ENCODE results near the gene ACTR5. TPM values are rescaled to one million over a fixed set of nuclear protein-coding genes. Genes with fewer than 3 reads are reported as not detected.

The ACTR5 gene
- polyA plus RNA-seq, 1 donor from 2014 or later, result 23.3 TPM

DNA sequence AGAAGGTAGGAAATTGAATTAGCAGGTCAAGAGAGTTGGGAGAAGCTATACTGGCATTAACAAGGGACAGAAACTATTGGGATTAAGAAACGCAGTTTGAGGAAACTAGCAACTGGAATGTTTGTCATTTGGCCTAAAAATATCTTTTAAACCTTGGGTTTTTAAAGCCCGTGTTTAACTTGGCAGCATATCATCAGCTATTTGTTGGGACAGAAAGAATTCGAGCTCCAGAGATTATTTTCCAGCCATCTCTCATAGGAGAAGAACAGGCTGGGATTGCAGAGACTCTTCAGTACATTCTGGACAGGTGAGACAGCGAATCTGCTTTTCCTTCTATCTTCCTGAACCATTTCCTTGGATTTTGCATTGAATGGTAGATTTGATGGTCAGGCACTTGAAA, 17.8 kb downstream of the ACTR5 start:
- Histone ChIP-seq H3K27me3 (ENCODE audit: insufficient read depth, low read depth, low read length) (no peaks in the 10 kb centered on the region), H3K79me2 (replicated peaks; ENCODE audit: insufficient read depth, low read length) (no peaks in the 10 kb centered on the region), H3K9me2 (ENCODE audit: insufficient read depth, low read length) (no peaks in the 10 kb centered on the region), H3K4me2 (ENCODE audit: low read length) (no peak overlapping the region), H3K9me3 (ENCODE audit: low read length) (no peaks in the 10 kb centered on the region), H3K36me3 (ENCODE audit: insufficient read depth, low read length) (no peaks in the 10 kb centered on the region), H3F3A (ENCODE audit: insufficient read depth, low read length, poor library complexity, severe bottlenecking) (no peaks in the 10 kb centered on the region), H3K4me3 (ENCODE audit: low read length) (no peak overlapping the region), H2AFZ (ENCODE audit: low read depth, low read length) (no peak overlapping the region), H3K9ac (ENCODE audit: low read length) (no peak overlapping the region), H3K27ac (ENCODE audit: low read length) (no peak overlapping the region), H4K20me1 (ENCODE audit: insufficient read depth) (no peaks in the 10 kb centered on the region)
- TF ChIP-seq, protein P1, sequence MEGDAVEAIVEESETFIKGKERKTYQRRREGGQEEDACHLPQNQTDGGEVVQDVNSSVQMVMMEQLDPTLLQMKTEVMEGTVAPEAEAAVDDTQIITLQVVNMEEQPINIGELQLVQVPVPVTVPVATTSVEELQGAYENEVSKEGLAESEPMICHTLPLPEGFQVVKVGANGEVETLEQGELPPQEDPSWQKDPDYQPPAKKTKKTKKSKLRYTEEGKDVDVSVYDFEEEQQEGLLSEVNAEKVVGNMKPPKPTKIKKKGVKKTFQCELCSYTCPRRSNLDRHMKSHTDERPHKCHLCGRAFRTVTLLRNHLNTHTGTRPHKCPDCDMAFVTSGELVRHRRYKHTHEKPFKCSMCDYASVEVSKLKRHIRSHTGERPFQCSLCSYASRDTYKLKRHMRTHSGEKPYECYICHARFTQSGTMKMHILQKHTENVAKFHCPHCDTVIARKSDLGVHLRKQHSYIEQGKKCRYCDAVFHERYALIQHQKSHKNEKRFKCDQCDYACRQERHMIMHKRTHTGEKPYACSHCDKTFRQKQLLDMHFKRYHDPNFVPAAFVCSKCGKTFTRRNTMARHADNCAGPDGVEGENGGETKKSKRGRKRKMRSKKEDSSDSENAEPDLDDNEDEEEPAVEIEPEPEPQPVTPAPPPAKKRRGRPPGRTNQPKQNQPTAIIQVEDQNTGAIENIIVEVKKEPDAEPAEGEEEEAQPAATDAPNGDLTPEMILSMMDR (IDR thresholded peaks at IDR 0.05; ENCODE audit: poor library complexity, severe bottlenecking), result no peak
- TF ChIP-seq SMC3 (conservative IDR thresholded peaks at IDR 0.05; ENCODE audit: poor library complexity), result no peak
- TF ChIP-seq POLR2AphosphoS5 (IDR thresholded peaks at IDR 0.05), result no peak
- no peak for TF ChIP-seq TAF1 (IDR thresholded peaks at IDR 0.05; ENCODE audit: low read depth)
- no peak for TF ChIP-seq RAD21 (conservative IDR thresholded peaks at IDR 0.05)
- no peak for TF ChIP-seq EP300 (conservative IDR thresholded peaks at IDR 0.05; ENCODE audit: poor library complexity, severe bottlenecking)
- TF ChIP-seq, protein P2, sequence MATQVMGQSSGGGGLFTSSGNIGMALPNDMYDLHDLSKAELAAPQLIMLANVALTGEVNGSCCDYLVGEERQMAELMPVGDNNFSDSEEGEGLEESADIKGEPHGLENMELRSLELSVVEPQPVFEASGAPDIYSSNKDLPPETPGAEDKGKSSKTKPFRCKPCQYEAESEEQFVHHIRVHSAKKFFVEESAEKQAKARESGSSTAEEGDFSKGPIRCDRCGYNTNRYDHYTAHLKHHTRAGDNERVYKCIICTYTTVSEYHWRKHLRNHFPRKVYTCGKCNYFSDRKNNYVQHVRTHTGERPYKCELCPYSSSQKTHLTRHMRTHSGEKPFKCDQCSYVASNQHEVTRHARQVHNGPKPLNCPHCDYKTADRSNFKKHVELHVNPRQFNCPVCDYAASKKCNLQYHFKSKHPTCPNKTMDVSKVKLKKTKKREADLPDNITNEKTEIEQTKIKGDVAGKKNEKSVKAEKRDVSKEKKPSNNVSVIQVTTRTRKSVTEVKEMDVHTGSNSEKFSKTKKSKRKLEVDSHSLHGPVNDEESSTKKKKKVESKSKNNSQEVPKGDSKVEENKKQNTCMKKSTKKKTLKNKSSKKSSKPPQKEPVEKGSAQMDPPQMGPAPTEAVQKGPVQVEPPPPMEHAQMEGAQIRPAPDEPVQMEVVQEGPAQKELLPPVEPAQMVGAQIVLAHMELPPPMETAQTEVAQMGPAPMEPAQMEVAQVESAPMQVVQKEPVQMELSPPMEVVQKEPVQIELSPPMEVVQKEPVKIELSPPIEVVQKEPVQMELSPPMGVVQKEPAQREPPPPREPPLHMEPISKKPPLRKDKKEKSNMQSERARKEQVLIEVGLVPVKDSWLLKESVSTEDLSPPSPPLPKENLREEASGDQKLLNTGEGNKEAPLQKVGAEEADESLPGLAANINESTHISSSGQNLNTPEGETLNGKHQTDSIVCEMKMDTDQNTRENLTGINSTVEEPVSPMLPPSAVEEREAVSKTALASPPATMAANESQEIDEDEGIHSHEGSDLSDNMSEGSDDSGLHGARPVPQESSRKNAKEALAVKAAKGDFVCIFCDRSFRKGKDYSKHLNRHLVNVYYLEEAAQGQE (IDR thresholded peaks at IDR 0.05; ENCODE audit: borderline replicate concordance), result no peak
- no peak for TF ChIP-seq EZH2 (IDR thresholded peaks at IDR 0.05; ENCODE audit: borderline replicate concordance, insufficient read depth, low read length, poor library complexity, severe bottlenecking)
- TF ChIP-seq MXI1 (conservative IDR thresholded peaks at IDR 0.05; ENCODE audit: poor library complexity, severe bottlenecking), result no peak

DNA sequence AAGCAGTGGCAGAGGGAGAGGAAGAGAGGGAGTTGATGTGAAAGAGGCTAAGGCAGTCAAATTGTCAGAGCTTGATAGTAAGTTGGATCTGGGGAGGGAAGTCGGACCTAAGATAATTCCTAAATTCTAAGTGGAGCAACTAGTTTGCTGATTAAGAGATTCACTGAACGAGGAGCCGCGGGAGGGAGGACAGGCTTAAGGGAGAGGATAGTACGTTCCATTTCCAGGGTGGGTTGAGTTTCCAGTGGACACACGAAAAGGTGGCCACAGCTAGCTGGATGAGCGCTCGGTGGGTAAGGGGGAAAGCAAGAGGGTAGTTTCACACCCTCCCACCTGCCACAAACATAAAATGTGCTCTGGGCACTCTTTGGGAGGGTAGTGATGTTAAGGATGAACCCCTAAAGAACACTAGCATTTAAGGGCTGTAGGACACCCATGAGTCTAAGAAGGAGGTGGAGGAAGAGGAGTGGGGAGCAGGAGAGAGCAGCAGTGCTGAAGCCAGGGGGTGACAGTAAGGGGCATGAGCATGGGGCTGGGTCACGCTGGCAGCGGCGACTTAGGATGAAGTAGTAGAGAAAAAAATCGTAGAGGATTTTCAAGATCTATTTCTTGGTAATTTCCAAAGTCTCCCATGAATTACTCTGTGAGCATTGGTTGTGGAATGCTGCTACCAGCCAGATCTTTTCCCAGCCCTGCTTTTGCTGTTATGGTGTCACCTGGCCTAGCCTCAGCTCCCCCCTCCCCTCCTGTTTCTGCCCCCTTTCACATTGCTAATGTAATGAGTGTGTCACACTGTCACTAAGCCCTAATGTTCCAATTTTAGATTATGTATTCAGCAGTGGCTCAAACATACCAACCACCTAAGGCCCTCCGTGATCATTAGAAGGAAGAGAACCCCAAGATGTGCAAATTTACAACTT, 21.4 kb downstream of the ACTR5 start:
- Histone ChIP-seq H4K20me1 (ENCODE audit: insufficient read depth) (no peaks in the 10 kb centered on the region), H3K4me3 (ENCODE audit: low read length) (no peak overlapping the region), H3F3A (ENCODE audit: insufficient read depth, low read length, poor library complexity, severe bottlenecking) (no peaks in the 10 kb centered on the region), H3K9me3 (ENCODE audit: low read length) (no peaks in the 10 kb centered on the region), H3K9ac (ENCODE audit: low read length) (no peak overlapping the region), H3K4me2 (ENCODE audit: low read length) (no peak overlapping the region), H2AFZ (ENCODE audit: low read depth, low read length) (no peak overlapping the region), H3K36me3 (ENCODE audit: insufficient read depth, low read length) (no peaks in the 10 kb centered on the region), H3K27me3 (ENCODE audit: insufficient read depth, low read depth, low read length) (no peaks in the 10 kb centered on the region), H3K79me2 (replicated peaks; ENCODE audit: insufficient read depth, low read length) (no peaks in the 10 kb centered on the region), H3K27ac (ENCODE audit: low read length) (no peak overlapping the region), H3K9me2 (ENCODE audit: insufficient read depth, low read length) (no peaks in the 10 kb centered on the region)
- TF ChIP-seq, protein P1 (IDR thresholded peaks at IDR 0.05; ENCODE audit: poor library complexity, severe bottlenecking), result no peak
- TF ChIP-seq TAF1 (IDR thresholded peaks at IDR 0.05; ENCODE audit: low read depth) (no peak), RAD21 (conservative IDR thresholded peaks at IDR 0.05) (no peak), EP300 (conservative IDR thresholded peaks at IDR 0.05; ENCODE audit: poor library complexity, severe bottlenecking) (no peak), MXI1 (conservative IDR thresholded peaks at IDR 0.05; ENCODE audit: poor library complexity, severe bottlenecking) (no peak), EZH2 (IDR thresholded peaks at IDR 0.05; ENCODE audit: borderline replicate concordance, insufficient read depth, low read length, poor library complexity, severe bottlenecking) (no peak), SMC3 (conservative IDR thresholded peaks at IDR 0.05; ENCODE audit: poor library complexity) (no peak), POLR2AphosphoS5 (IDR thresholded peaks at IDR 0.05) (no peak)
- TF ChIP-seq, protein P2 (IDR thresholded peaks at IDR 0.05; ENCODE audit: borderline replicate concordance), result no peak

All from neural cell (in vitro differentiated cells).